Smooth muscle cell (in vitro differentiated cells): Measurements from ENCODE around the gene ENOX1. TPM values are rescaled to one million over a fixed set of nuclear protein-coding genes. Genes with fewer than 3 reads are reported as not detected.

Experiments
- DNase-seq: peaks from one replicate; lab custom pipeline; 2025; ENCODE audit not compliant: unreplicated experiment; lab: John Stamatoyannopoulos, UW
- H2AFZ ChIP-seq: fragments of 200-600 bp; sonication (generic); 2 replicates; pipeline ENCODE4 v1.6.0; 2016; ENCODE audit warnings: antibody characterized with exemption, low read depth, mild to moderate bottlenecking
- H3F3A ChIP-seq: fragments of 200-600 bp; sonication (generic); 2 replicates; pipeline ENCODE4 v1.6.0; 2017; ENCODE audit warnings: antibody characterized with exemption, low read depth
- H3K27ac ChIP-seq: fragments of 200-600 bp; sonication (generic); 2 replicates; pipeline ENCODE4 v1.5.1; 2016; ENCODE audit warnings: low read depth, mild to moderate bottlenecking
- H3K27me3 ChIP-seq: fragments of 200-600 bp; sonication (generic); 2 replicates; pipeline ENCODE4 v1.6.1; 2016; ENCODE audit warnings: low read depth, mild to moderate bottlenecking
- H3K36me3 ChIP-seq: fragments of 200-600 bp; sonication (generic); 2 replicates; pipeline ENCODE4 v1.5.1; 2016; ENCODE audit warnings: low read depth
- H3K4me1 ChIP-seq: fragments of 200-600 bp; sonication (generic); 2 replicates; pipeline ENCODE4 v1.5.1; 2016; ENCODE audit warnings: low read depth
- H3K4me2 ChIP-seq: fragments of 200-600 bp; sonication (generic); 2 replicates; pipeline ENCODE4 v1.6.0; 2016; ENCODE audit warnings: mild to moderate bottlenecking
- H3K4me3 ChIP-seq: fragments of 200-600 bp; sonication (generic); 2 replicates; pipeline ENCODE4 v1.5.1; 2016; ENCODE audit warnings: mild to moderate bottlenecking
- H3K79me2 ChIP-seq: fragments of 200-600 bp; sonication (generic); 2 replicates; pipeline ENCODE4 v1.6.0; 2016; ENCODE audit warnings: low read depth, mild to moderate bottlenecking
- H3K9ac ChIP-seq: fragments of 200-600 bp; sonication (generic); 2 replicates; pipeline ENCODE4 v1.6.0; 2016; ENCODE audit warnings: low read depth
- H3K9me3 ChIP-seq: fragments of 200-600 bp; sonication (generic); replicated peaks from 2 replicates; pipeline ENCODE4 v1.5.1; 2016; ENCODE audit warnings: low read depth
- H4K20me1 ChIP-seq: fragments of 200-600 bp; sonication (generic); 2 replicates; pipeline ENCODE4 v1.6.0; 2016; ENCODE audit warnings: low read depth
- WGBS: methylation state at CpG from one replicate; pipeline ENCODE4 v1.1.7; 2016; ENCODE audit warnings: low lambda C conversion rate; 5-methylcytosine and 5-hydroxymethylcytosine counted together
- polyA plus RNA-seq: library from polyadenylated mRNA; unstranded; fragments of >200 nt; fragmentation: Nextera tagmentation; extraction: Ambion mirVana; gene quantifications from 2 replicates; pipeline ENCODE4 v1.2.1, GENCODE V29; 2016
- total RNA-seq: library from RNA; depleted of rRNA; stranded (reverse); fragments of >200 nt; gene quantifications from 2 replicates; pipeline ENCODE4 v1.2.3, GENCODE V29; 2014
- TF ChIP-seq, protein P1 (sequence below): fragments of 200-600 bp; sonication (generic); IDR thresholded peaks from 2 replicates; pipeline ENCODE4 v1.5.1; 2017; ENCODE audit warnings: borderline replicate concordance, mild to moderate bottlenecking, antibody characterized with exemption; ENCODE audit not compliant: insufficient read depth, poor library complexity, severe bottlenecking

The ENOX1 gene
- total and polyA plus RNA-seq, 2 experiments from 2014 or later, result 1.9 to 2.6 TPM

DNA sequence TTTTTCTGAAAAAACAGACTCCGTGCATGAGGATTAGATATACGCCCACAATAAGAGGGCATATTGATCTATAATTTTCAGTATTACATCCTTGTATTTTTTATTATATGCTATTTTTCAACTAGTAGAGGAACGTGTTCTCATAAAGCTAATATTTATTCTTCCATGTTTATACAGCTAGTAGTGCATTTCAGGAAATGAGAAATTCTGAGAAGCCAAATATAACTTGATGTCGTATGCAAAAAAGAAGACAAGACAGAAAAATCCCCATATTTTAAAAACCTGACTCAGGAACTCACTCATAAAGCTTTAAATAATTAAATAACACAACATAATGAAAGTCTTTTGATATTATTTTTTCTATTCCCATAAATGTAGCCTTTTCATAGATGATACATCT, 308.6 kb downstream of the ENOX1 start:
- Histone ChIP-seq H3K4me2 (no peak overlapping the region), H3K4me3 (no peak overlapping the region), H3K27me3 (no peaks in the 10 kb centered on the region), H3K36me3 (no peaks in the 10 kb centered on the region), H2AFZ (no peak overlapping the region), H3K27ac (no peak overlapping the region), H4K20me1 (no peaks in the 10 kb centered on the region), H3K9ac (no peak overlapping the region), H3K4me1 (no peaks in the 10 kb centered on the region), H3F3A (no peaks in the 10 kb centered on the region), H3K9me3 (no peaks in the 10 kb centered on the region), H3K79me2 (no peaks in the 10 kb centered on the region)
- 84% methylated on average over 4 of the region's 4 CpGs for WGBS
- TF ChIP-seq, protein P1, sequence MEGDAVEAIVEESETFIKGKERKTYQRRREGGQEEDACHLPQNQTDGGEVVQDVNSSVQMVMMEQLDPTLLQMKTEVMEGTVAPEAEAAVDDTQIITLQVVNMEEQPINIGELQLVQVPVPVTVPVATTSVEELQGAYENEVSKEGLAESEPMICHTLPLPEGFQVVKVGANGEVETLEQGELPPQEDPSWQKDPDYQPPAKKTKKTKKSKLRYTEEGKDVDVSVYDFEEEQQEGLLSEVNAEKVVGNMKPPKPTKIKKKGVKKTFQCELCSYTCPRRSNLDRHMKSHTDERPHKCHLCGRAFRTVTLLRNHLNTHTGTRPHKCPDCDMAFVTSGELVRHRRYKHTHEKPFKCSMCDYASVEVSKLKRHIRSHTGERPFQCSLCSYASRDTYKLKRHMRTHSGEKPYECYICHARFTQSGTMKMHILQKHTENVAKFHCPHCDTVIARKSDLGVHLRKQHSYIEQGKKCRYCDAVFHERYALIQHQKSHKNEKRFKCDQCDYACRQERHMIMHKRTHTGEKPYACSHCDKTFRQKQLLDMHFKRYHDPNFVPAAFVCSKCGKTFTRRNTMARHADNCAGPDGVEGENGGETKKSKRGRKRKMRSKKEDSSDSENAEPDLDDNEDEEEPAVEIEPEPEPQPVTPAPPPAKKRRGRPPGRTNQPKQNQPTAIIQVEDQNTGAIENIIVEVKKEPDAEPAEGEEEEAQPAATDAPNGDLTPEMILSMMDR, result no peak
- DNase-seq, result no peak

DNA sequence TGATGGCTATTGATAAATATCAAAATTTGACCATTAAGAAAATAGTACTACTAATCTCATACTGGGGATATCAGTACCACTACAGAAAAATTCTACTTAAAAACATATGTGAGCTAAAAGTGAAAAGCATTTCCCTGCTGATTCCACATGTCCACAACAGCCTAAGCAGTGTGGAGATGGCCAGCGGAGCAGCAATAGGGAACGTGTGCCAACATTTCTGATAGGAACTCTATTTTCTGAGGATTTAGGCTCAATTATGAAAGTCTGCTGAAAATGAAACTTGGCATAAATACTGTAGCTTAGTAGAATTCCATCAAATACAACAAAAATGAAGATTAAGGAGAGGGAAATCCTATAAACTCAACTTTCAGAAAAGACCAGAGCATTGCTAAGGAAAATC, 311.6 kb downstream of the ENOX1 start:
- Histone ChIP-seq H3F3A (no peaks in the 10 kb centered on the region), H3K4me2 (no peak overlapping the region), H3K79me2 (no peaks in the 10 kb centered on the region), H3K27me3 (no peaks in the 10 kb centered on the region), H2AFZ (no peak overlapping the region), H3K9ac (no peak overlapping the region), H3K4me3 (no peak overlapping the region), H4K20me1 (no peaks in the 10 kb centered on the region), H3K9me3 (no peaks in the 10 kb centered on the region), H3K27ac (no peak overlapping the region), H3K4me1 (no peaks in the 10 kb centered on the region), H3K36me3 (no peaks in the 10 kb centered on the region)
- DNase-seq, result no peak
- WGBS, result 95% methylated on average over 2 of the region's 2 CpGs
- TF ChIP-seq, protein P1, result no peak

DNA sequence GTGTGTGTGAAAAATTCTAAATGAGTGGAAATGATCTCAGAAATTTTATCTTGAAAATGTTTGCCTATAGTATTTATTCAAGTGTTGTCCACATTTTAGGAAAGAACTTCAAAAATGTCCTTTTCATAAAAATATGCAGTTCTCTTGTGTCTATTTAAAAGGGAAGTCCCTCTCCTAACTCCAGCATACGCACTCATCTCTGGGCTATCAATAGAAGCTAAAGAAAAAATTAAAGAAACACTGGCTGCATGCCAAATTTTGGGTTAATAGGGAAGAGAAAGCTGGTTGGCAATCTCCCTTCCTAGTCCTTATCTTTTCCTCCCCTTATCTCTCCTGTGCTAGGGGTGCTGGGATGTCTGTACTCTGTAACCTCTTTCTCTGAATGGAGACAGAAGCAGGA, 313.3 kb downstream of the ENOX1 start:
- no peak for DNase-seq
- 89% methylated on average over 1 of the region's 1 CpG for WGBS
- H3K36me3 ChIP-seq, result no peaks in the 10 kb centered on the region
- H3K9ac ChIP-seq, result no peak overlapping the region
- H3K27me3 ChIP-seq, result no peaks in the 10 kb centered on the region
- H4K20me1 ChIP-seq, result no peaks in the 10 kb centered on the region
- H3K79me2 ChIP-seq, result no peaks in the 10 kb centered on the region
- H3K4me2 ChIP-seq, result no peak overlapping the region
- no peaks in the 10 kb centered on the region for H3K4me1 ChIP-seq
- H3K9me3 ChIP-seq, result no peaks in the 10 kb centered on the region
- H3K27ac ChIP-seq, result no peak overlapping the region
- no peak overlapping the region for H3K4me3 ChIP-seq
- no peaks in the 10 kb centered on the region for H3F3A ChIP-seq
- TF ChIP-seq, protein P1, result no peak
- H2AFZ ChIP-seq, result no peak overlapping the region

DNA sequence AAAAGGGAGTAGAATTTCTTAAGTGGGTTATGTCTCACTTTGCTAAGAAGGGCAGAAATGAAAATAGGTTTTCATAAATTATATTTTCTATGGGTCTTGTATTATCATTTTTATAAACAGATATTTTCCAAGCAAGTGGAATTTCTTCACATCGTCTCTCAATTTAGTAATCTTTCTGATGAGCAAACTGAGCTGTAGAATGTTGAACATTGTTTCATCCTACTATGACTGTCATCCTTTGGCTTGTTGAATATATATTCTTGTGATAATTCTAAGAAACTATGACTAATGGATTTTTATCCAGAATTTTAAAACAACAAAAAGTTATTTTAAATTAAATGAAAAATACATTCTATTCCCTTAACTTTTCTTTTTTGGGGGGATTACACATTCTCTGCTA, 313.8 kb downstream of the ENOX1 start:
- 73% methylated on average over 1 of the region's 1 CpG for WGBS

More for the DNA sequence above, 313.8 kb downstream of the ENOX1 start:
- Histone ChIP-seq H3K9ac (no peak overlapping the region), H3K9me3 (no peaks in the 10 kb centered on the region), H3K79me2 (no peaks in the 10 kb centered on the region), H4K20me1 (no peaks in the 10 kb centered on the region), H3K4me3 (no peak overlapping the region), H3K4me1 (no peaks in the 10 kb centered on the region), H3K4me2 (no peak overlapping the region), H3K27me3 (no peaks in the 10 kb centered on the region), H3F3A (no peaks in the 10 kb centered on the region), H3K27ac (no peak overlapping the region), H2AFZ (no peak overlapping the region), H3K36me3 (no peaks in the 10 kb centered on the region)
- no peak for DNase-seq
- TF ChIP-seq, protein P1, result no peak
